CD4-positive, alpha-beta T cell (primary cell): Measurements from ENCODE around the gene ERCC4. TPM values are rescaled to one million over a fixed set of nuclear protein-coding genes. Genes with fewer than 3 reads are reported as not detected.

Source experiments
- ATAC-seq: fragments of 200-7000 bp; cut with Tn5 transposase; one replicate; pipeline ENCODE4 v1.10.0; 2022; ENCODE audit warnings: mild to moderate bottlenecking; ENCODE audit not compliant: poor library complexity
- CTCF ChIA-PET: fragments of 350-600 bp; sonication (Branson Sonifier 250); formaldehyde crosslinking; loops from one replicate; lab custom pipeline; 2021; ENCODE audit warnings: antibody characterized with exemption, inconsistent platforms; lab: Charles Lee
- POLR2A ChIA-PET: fragments of 350-600 bp; sonication (Branson Sonifier 250); formaldehyde crosslinking; loops from one replicate; lab custom pipeline; 2021; ENCODE audit warnings: antibody characterized with exemption, inconsistent platforms; lab: Charles Lee
- DNase-seq, 14 experiments: peaks; one replicate each; pipeline ENCODE4 v3.0.0-alpha.2; 2013 to 2020; ENCODE audit warnings: mixed read lengths in 2 of 14
- H3K27ac ChIP-seq, 2 donors: one replicate each; pipeline versions ENCODE4 v1.5.1 to v1.7.0; 2013; ENCODE audit warnings: low read length in 2 of 2, low read depth in 1 of 2, mild to moderate bottlenecking in 1 of 2
- H3K27me3 ChIP-seq, 2 experiments: 1 replicate in 1 of 2; 2 replicates in 1 of 2; pipeline versions ENCODE4 v1.6.1 to v1.7.0; 2013; ENCODE audit warnings: low read length in 2 of 2, control low read depth in 1 of 2, mild to moderate bottlenecking in 1 of 2, moderate library complexity in 1 of 2; ENCODE audit not compliant: insufficient read depth in 2 of 2, control insufficient read depth in 1 of 2
- H3K36me3 ChIP-seq: one replicate; pipeline ENCODE4 v1.6.1; 2013; ENCODE audit warnings: low read length, control low read depth; ENCODE audit not compliant: insufficient read depth
- H3K4me1 ChIP-seq: one replicate; pipeline ENCODE4 v1.6.1; 2013; ENCODE audit warnings: low read length, control low read depth; ENCODE audit not compliant: insufficient read depth
- H3K4me3 ChIP-seq: one replicate; pipeline ENCODE4 v1.5.1; 2013; ENCODE audit warnings: mild to moderate bottlenecking, low read length, moderate library complexity
- H3K9me3 ChIP-seq, 2 experiments: 1 replicate in 1 of 2; 2 replicates in 1 of 2; pipeline versions ENCODE4 v1.6.1 to v1.7.0; 2013; ENCODE audit warnings: low read length in 2 of 2, mild to moderate bottlenecking in 2 of 2, control low read depth in 1 of 2, moderate library complexity in 1 of 2; ENCODE audit not compliant: control insufficient read depth in 1 of 2, insufficient read depth in 1 of 2
- H3K27ac Mint-ChIP-seq: one replicate; pipeline ENCODE4 v1.8.0; 2020; ENCODE audit warnings: mixed read lengths
- H3K27me3 Mint-ChIP-seq: one replicate; pipeline ENCODE4 v1.8.0; 2021; ENCODE audit warnings: mixed read lengths
- H3K36me3 Mint-ChIP-seq: one replicate; pipeline ENCODE4 v1.8.0; 2021; ENCODE audit warnings: low read depth, mixed read lengths
- H3K4me1 Mint-ChIP-seq: one replicate; pipeline ENCODE4 v1.8.0; 2021; ENCODE audit warnings: low read depth, mixed read lengths
- H3K4me3 Mint-ChIP-seq: one replicate; pipeline ENCODE4 v1.8.0; 2020; ENCODE audit warnings: mild to moderate bottlenecking, mixed read lengths
- H3K9me3 Mint-ChIP-seq: one replicate; pipeline ENCODE4 v1.8.0; 2020; ENCODE audit warnings: mixed read lengths
- CTCF ChIP-seq: fragments of 200-600 bp; IDR thresholded peaks from one replicate; pipeline ENCODE4 v1.8.0; 2022; ENCODE audit warnings: antibody characterized with exemption, mild to moderate bottlenecking
- intact Hi-C, 2 experiments: fragments of 100-400 bp; cut with DNase I in 1 of 2; cut with micrococcal nuclease in 1 of 2; formaldehyde crosslinking; loops; one replicate each; pipeline versions ENCODE4 v1.15.1 to v1.9.0; 2023 to 2025; cut with DNase I, micrococcal nuclease
- total RNA-seq, 174 experiments: library from RNA in 2 of 174; stranded (reverse) in 2 of 174; gene quantifications; one replicate each; pipeline ENCODE4 v1.2.3 and lab custom pipeline; 2021 to 2026

The ERCC4 gene
- total RNA-seq, 2 experiments from 2014 or later = 8.5 to 10.1 TPM

- intact Hi-C loops = no loop called here
- Mint-ChIP-seq H3K27me3 (peaks cover 72% of the 10 kb centered on the region), H3K9me3 (peaks cover 3% of the 10 kb centered on the region), H3K36me3 (no peaks in the 10 kb centered on the region), H3K4me1 (no peaks in the 10 kb centered on the region), H3K4me3 (no peak overlapping the region), H3K27ac (no peak overlapping the region)
- H3K27me3 ChIP-seq = peaks cover 9 to 34% of the 10 kb centered on the region in 2 experiments
- TF ChIP-seq CTCF = no peak
- POLR2A ChIA-PET = no interaction called here
- DNase-seq (no peak), ATAC-seq (no peak)
- no peaks in the 10 kb centered on the region for H3K36me3 ChIP-seq
- peaks cover 0 to 6% of the 10 kb centered on the region in 2 experiments for H3K9me3 ChIP-seq
- CTCF ChIA-PET = no interaction called here
- H3K4me1 ChIP-seq = no peaks in the 10 kb centered on the region
- no peak overlapping the region for H3K4me3 ChIP-seq
- H3K27ac ChIP-seq = no peak overlapping the region
Observed at GRCh38 chr16:13906168-13907089, 13.5 kb upstream of the ERCC4 start.

DNA sequence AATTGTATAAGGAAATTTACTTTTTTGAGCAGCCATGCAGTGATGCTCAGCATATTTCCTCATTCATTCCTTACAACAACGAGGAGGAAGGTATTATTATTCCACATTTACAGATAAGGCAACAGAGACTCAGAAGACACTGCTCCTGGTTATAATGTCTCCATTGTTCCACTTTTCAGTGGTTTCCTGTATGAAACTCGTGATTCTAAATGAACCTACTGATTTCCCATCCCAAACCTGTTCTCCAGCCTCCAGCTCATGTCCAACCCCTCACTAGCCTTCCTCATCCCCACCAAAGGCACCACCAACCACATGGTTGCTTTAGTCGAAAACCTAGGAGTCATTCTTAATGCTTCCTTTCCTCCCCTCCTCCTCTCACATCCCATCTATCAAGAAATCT, 12.5 kb upstream of the ERCC4 start:
- no peak overlapping the region for H3K27ac ChIP-seq
- H3K36me3 ChIP-seq = no peaks in the 10 kb centered on the region
- Mint-ChIP-seq H3K4me1 (no peaks in the 10 kb centered on the region), H3K9me3 (peaks cover 3% of the 10 kb centered on the region), H3K36me3 (no peaks in the 10 kb centered on the region), H3K27me3 (peaks cover 73% of the 10 kb centered on the region), H3K27ac (no peak overlapping the region), H3K4me3 (no peak overlapping the region)
- POLR2A ChIA-PET = no interaction called here
- CTCF ChIA-PET = interaction anchor here (1.1 kb wide), 1 partner anchor 12 kb away, joined by 4 read pairs; the partner anchor contains the start of gene ERCC4
- no peak for TF ChIP-seq CTCF
- no peaks in the 10 kb centered on the region for H3K4me1 ChIP-seq
- peaks cover 7 to 30% of the 10 kb centered on the region in 2 experiments for H3K27me3 ChIP-seq
- DNase-seq (no peak), ATAC-seq (no peak)
- intact Hi-C loops = no loop called here
- peaks cover 0 to 6% of the 10 kb centered on the region in 2 experiments for H3K9me3 ChIP-seq
- no peak overlapping the region for H3K4me3 ChIP-seq

GRCh38 chr16:13909069-13909468, 10.9 kb upstream of the ERCC4 start:
- Mint-ChIP-seq H3K9me3 (no peaks in the 10 kb centered on the region), H3K27ac (no peak overlapping the region), H3K4me1 (no peaks in the 10 kb centered on the region), H3K36me3 (no peaks in the 10 kb centered on the region), H3K4me3 (no peak overlapping the region), H3K27me3 (peaks cover 68% of the 10 kb centered on the region)
- peaks cover 7 to 23% of the 10 kb centered on the region in 2 experiments for H3K27me3 ChIP-seq
- no peak overlapping the region for H3K27ac ChIP-seq
- H3K36me3 ChIP-seq = no peaks in the 10 kb centered on the region
- intact Hi-C loops = no loop called here
- TF ChIP-seq CTCF = no peak
- H3K4me1 ChIP-seq = no peaks in the 10 kb centered on the region
- ChIA-PET CTCF (no interaction called here), POLR2A (no interaction called here)
- peaks cover 0 to 6% of the 10 kb centered on the region in 2 experiments for H3K9me3 ChIP-seq
- no peak for ATAC-seq
- no peak for DNase-seq
- no peak overlapping the region for H3K4me3 ChIP-seq
